HCT116 (cell line): Measurements from ENCODE around the gene GABPB1. TPM values are rescaled to one million over a fixed set of nuclear protein-coding genes. Genes with fewer than 3 reads are reported as not detected.

ENCODE experiments used
- ATAC-seq: fragments of 200-7000 bp; cut with Tn5 transposase; 2 replicates; pipeline ENCODE4 v1.9.1; 2020; ENCODE audit warnings: mild to moderate bottlenecking, moderate library complexity
- BruUV-seq: library from RNA; stranded (reverse); fragments of 400-500 nt; replicated peaks from 2 replicates; lab custom pipeline; 2021; lab: Mats Ljungman, UMichigan
- CTCF ChIA-PET: fragments of 300-600 bp; sonication (Branson Sonifier 250); formaldehyde crosslinking; loops from one replicate; lab custom pipeline; 2021; ENCODE audit warnings: antibody characterized with exemption; lab: Charles Lee
- POLR2A ChIA-PET: fragments of 300-600, 350-600 bp; sonication (Branson Sonifier 250); formaldehyde crosslinking; loops from one replicate; lab custom pipeline; 2021; ENCODE audit warnings: antibody characterized with exemption; lab: Charles Lee
- RAD21 ChIA-PET, 2 experiments: fragments of 300-600 bp; sonication (Branson Sonifier 250); formaldehyde crosslinking; loops; one replicate each; lab custom pipeline; 2023; ENCODE audit warnings: low total read pairs in 2 of 2; ENCODE audit not compliant: uncharacterized antibody in 2 of 2, unreplicated experiment in 2 of 2, low non-redundant PET in 1 of 2; lab: Charles Lee
- DNase-seq: peaks from one replicate; pipeline ENCODE4 v3.0.0-alpha.2; 2010; ENCODE audit warnings: low read depth, low spot score
- H2AFZ ChIP-seq: fragments of 200-600 bp; shearing (Covaris generic), sonication (generic); 2 replicates; pipeline ENCODE4 v1.6.1; 2017; ENCODE audit warnings: low read depth, mixed run types, mixed read lengths, antibody characterized with exemption, low read length; ENCODE audit not compliant: poor library complexity, severe bottlenecking
- H3K27ac ChIP-seq: 2 replicates; pipeline ENCODE4 v1.5.1; 2012; ENCODE audit warnings: low read depth, low read length
- H3K27me3 ChIP-seq: fragments of 200-600 bp; sonication (generic); 2 replicates; pipeline ENCODE4 v1.6.1; 2016; ENCODE audit warnings: mixed run types, low read length, mixed read lengths; ENCODE audit not compliant: insufficient read depth
- H3K36me3 ChIP-seq, 2 experiments: fragments of 200-500 bp in 1 of 2; fragments of 200-600 bp in 1 of 2; sonication (Bioruptor generic) in 1 of 2; sonication (generic) in 1 of 2; 2 replicates each; pipeline versions ENCODE4 v1.5.1 to v1.6.1; 2014 to 2016; ENCODE audit warnings: low read length in 2 of 2, inconsistent platforms in 1 of 2, mixed read lengths in 1 of 2, mixed run types in 1 of 2; ENCODE audit not compliant: insufficient read depth in 2 of 2, control insufficient read depth in 1 of 2
- H3K4me1 ChIP-seq, 2 experiments: fragments of 200-600 bp in 1 of 2; sonication (generic) in 1 of 2; 2 replicates each; pipeline versions ENCODE4 v1.5.1 to v1.6.1; 2012 to 2017; ENCODE audit warnings: low read length in 2 of 2, inconsistent platforms in 1 of 2, mild to moderate bottlenecking in 1 of 2, mixed read lengths in 1 of 2, mixed run types in 1 of 2, moderate library complexity in 1 of 2; ENCODE audit not compliant: insufficient read depth in 2 of 2, control insufficient read depth in 1 of 2
- H3K4me2 ChIP-seq: fragments of 200-600 bp; sonication (generic); 2 replicates; pipeline ENCODE4 v1.6.1; 2017; ENCODE audit warnings: mixed run types, low read length, mixed read lengths
- H3K4me3 ChIP-seq, 2 experiments: fragments of 200-600 bp in 1 of 2; sonication (generic) in 1 of 2; replicated peaks in 1 of 2; 2 replicates each; pipeline ENCODE4 v1.5.1; 2011 to 2016; ENCODE audit warnings: low read length in 2 of 2, control low read depth in 1 of 2, low read depth in 1 of 2, mild to moderate bottlenecking in 1 of 2, mixed read lengths in 1 of 2, mixed run types in 1 of 2
- H3K79me2 ChIP-seq: fragments of 200-600 bp; sonication (generic); 2 replicates; pipeline ENCODE4 v1.6.1; 2017; ENCODE audit warnings: mild to moderate bottlenecking, mixed run types, low read length, moderate library complexity, mixed read lengths; ENCODE audit not compliant: insufficient read depth
- H3K9ac ChIP-seq: fragments of 200-600 bp; sonication (generic); 2 replicates; pipeline ENCODE4 v1.6.1; 2016; ENCODE audit warnings: low read length, mixed read lengths
- H3K9me2 ChIP-seq: fragments of 200-600 bp; sonication (generic), shearing (Covaris generic); 2 replicates; pipeline ENCODE4 v1.6.1; 2017; ENCODE audit warnings: mixed run types, mild to moderate bottlenecking, moderate library complexity; ENCODE audit not compliant: insufficient read depth
- H3K9me3 ChIP-seq, 2 experiments: fragments of 200-500 bp in 1 of 2; fragments of 200-600 bp in 1 of 2; sonication (Bioruptor generic) in 1 of 2; sonication (generic) in 1 of 2; 2 replicates each; pipeline ENCODE4 v1.6.1; 2014 to 2017; ENCODE audit warnings: low read length in 2 of 2, mixed read lengths in 2 of 2, inconsistent platforms in 1 of 2, low read depth in 1 of 2, mild to moderate bottlenecking in 1 of 2, mixed run types in 1 of 2, moderate library complexity in 1 of 2; ENCODE audit not compliant: control insufficient read depth in 1 of 2, insufficient read depth in 1 of 2
- H4K20me1 ChIP-seq: fragments of 200-600 bp; sonication (generic), shearing (Covaris generic); 2 replicates; pipeline ENCODE4 v1.6.1; 2017; ENCODE audit warnings: mixed run types, mild to moderate bottlenecking, moderate library complexity; ENCODE audit not compliant: insufficient read depth
- ELF1 ChIP-seq: IDR thresholded peaks from 2 replicates; pipeline ENCODE4 v1.6.1; 2012; ENCODE audit warnings: low read depth, borderline replicate concordance
- FOSL1 ChIP-seq: IDR thresholded peaks from 2 replicates; pipeline ENCODE4 v1.6.1; 2012; ENCODE audit warnings: low read depth
- RAD21 ChIP-seq: IDR thresholded peaks from 2 replicates; pipeline ENCODE4 v1.6.1; 2012; ENCODE audit warnings: low read depth, mild to moderate bottlenecking
- SRF ChIP-seq: IDR thresholded peaks from 2 replicates; pipeline ENCODE4 v1.6.1; 2012; ENCODE audit warnings: low read depth
- ZFX ChIP-seq: fragments of 450-650 bp; IDR thresholded peaks from 2 replicates; pipeline ENCODE4 v1.6.1; 2017
- intact Hi-C: fragments of 100-400 bp; cut with micrococcal nuclease; formaldehyde crosslinking; loops from 2 replicates; pipeline ENCODE4 v1.10.0; 2022
- total RNA-seq: library from RNA; stranded (reverse); gene quantifications from one replicate; pipeline ENCODE4 v1.2.1, GENCODE V29; 2021; ENCODE audit not compliant: unreplicated experiment
- TF ChIP-seq, protein P1 (sequence below), 3 experiments: fragments of 200-600 bp in 1 of 3; sonication (generic) in 1 of 3; IDR thresholded peaks in 2 of 3; conservative IDR thresholded peaks in 1 of 3; 2 replicates each; pipeline ENCODE4 v1.5.1; 2012 to 2017; ENCODE audit warnings: low read depth in 2 of 3, low read length in 2 of 3, antibody characterized with exemption in 1 of 3, borderline replicate concordance in 1 of 3, control low read depth in 1 of 3, mild to moderate bottlenecking in 1 of 3, mixed read lengths in 1 of 3, mixed run types in 1 of 3, moderate library complexity in 1 of 3; ENCODE audit not compliant: insufficient read depth in 1 of 3
- TF ChIP-seq, protein P2 (sequence below): IDR thresholded peaks from 2 replicates; pipeline ENCODE4 v1.6.1; 2012

GABPB1 gene
- total RNA-seq, 1 experiment from 2014 or later: 20.1 TPM

DNA sequence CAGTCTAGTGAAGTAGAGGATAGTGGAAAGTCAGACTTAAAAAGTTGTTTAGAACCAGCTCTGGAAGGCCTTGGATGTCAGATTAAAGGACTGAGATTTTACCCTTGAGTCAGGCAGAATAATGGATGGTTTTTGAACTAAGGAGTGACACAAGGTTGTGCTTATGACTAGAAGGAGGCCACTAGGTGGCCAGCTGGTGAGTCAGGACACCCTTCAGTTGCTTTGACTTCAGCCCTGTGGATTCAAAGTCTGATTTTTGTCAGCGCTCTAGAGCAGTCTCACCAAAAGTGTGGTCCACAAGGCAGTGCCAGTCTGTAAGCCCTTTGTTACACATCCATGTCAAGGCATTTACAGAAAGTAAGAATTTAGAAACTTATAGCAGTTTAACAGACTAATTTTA, 3.8 kb upstream of the GABPB1 start:
- intact Hi-C loops: loop anchor here (5.0 kb wide), 2 partner anchors 63 to 548 kb away; partner anchors contain the start of genes AP4E1 and USP8
- H3K36me3 ChIP-seq: peaks cover 35 to 39% of the 10 kb centered on the region in 2 experiments
- no peaks in the 10 kb centered on the region for H3K9me2 ChIP-seq
- H4K20me1 ChIP-seq: no peaks in the 10 kb centered on the region
- BruUV-seq: no TSS peak
- H3K27me3 ChIP-seq: no peaks in the 10 kb centered on the region
- ChIA-PET RAD21 (no interaction called here), POLR2A (no interaction called here), CTCF (interaction anchor here (0.6 to 1.0 kb wide), 2 partner anchors 15 to 38 kb away, joined by 3 to 4 read pairs; no protein-coding TSS in a partner anchor)
- H2AFZ ChIP-seq: no peak overlapping the region
- peak; percentile 47 for DNase-seq
- TF ChIP-seq, protein P1, sequence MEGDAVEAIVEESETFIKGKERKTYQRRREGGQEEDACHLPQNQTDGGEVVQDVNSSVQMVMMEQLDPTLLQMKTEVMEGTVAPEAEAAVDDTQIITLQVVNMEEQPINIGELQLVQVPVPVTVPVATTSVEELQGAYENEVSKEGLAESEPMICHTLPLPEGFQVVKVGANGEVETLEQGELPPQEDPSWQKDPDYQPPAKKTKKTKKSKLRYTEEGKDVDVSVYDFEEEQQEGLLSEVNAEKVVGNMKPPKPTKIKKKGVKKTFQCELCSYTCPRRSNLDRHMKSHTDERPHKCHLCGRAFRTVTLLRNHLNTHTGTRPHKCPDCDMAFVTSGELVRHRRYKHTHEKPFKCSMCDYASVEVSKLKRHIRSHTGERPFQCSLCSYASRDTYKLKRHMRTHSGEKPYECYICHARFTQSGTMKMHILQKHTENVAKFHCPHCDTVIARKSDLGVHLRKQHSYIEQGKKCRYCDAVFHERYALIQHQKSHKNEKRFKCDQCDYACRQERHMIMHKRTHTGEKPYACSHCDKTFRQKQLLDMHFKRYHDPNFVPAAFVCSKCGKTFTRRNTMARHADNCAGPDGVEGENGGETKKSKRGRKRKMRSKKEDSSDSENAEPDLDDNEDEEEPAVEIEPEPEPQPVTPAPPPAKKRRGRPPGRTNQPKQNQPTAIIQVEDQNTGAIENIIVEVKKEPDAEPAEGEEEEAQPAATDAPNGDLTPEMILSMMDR (IDR thresholded peaks at IDR 0.05 in 2 of 3, conservative IDR thresholded peaks at IDR 0.05 in 1 of 3; ENCODE audit: borderline replicate concordance in 1 of 3, insufficient read depth in 1 of 3, low read depth in 2 of 3, low read length in 2 of 3): peak in 2 of 3 experiments; percentile 54 to 58; a peak in 4 of 6 replicates
- no peak for TF ChIP-seq ELF1
- peak; percentile 31; the same call in 1 of the 2 replicates for TF ChIP-seq RAD21
- peaks cover 5 to 13% of the 10 kb centered on the region in 2 experiments; a peak in 3 of 4 replicates for H3K4me1 ChIP-seq
- no peak overlapping the region for H3K9ac ChIP-seq
- H3K4me3 ChIP-seq: no peak overlapping the region
- H3K9me3 ChIP-seq: no peaks in the 10 kb centered on the region
- peaks cover 91% of the 10 kb centered on the region for H3K79me2 ChIP-seq
- H3K27ac ChIP-seq: no peak overlapping the region
- peak; percentile 28 for ATAC-seq
- no peak overlapping the region for H3K4me2 ChIP-seq

DNA sequence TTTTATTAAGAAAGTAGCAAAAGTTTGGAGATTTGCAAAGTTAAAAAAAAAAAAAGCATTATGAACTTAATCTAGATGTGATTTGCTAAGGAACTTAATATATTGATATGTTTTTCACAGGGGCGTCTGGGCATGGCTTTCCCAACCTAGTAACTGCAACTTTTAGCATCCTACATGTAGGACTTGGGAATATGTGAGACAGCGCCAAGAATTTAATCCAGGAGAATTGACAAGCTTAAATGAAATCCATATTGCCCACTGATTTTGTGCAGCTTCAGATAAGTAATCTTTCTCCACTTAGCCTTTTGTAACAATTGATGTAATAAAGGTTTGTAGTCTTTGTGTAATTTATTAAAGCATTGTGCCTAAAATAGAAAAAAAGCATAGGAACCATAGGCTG, 982 bp upstream of the GABPB1 start:
- ChIA-PET RAD21 (no interaction called here), POLR2A (interaction anchor here (1.2 to 2.1 kb wide), 3 partner anchors 10 to 68 kb away, joined by 6 to 8 read pairs (median 7); partner anchors contain the start of gene USP8)
- Histone ChIP-seq H4K20me1 (no peaks in the 10 kb centered on the region), H3K9me2 (no peaks in the 10 kb centered on the region), H3K79me2 (peaks cover 91% of the 10 kb centered on the region), H3K4me1 (peaks cover 14 to 20% of the 10 kb centered on the region in 2 experiments), H3K27ac (peak overlapping the region; percentile 99), H3K9ac (peak overlapping the region; percentile 85), H3K36me3 (peaks cover 19% of the 10 kb centered on the region in 2 experiments)
- ATAC-seq: no peak
- intact Hi-C loops: loop anchor here (5.0 kb wide), 2 partner anchors 66 to 551 kb away; partner anchors contain the start of genes AP4E1 and USP8
- DNase-seq: no peak
- no peak for TF ChIP-seq FOSL1
- no peak for TF ChIP-seq SRF
- TF ChIP-seq ZFX: no peak
- TF ChIP-seq, protein P2, sequence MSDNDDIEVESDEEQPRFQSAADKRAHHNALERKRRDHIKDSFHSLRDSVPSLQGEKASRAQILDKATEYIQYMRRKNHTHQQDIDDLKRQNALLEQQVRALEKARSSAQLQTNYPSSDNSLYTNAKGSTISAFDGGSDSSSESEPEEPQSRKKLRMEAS: no peak
- TF ChIP-seq, all 23 proteins: peak for 0
- Histone ChIP-seq H3K4me2 (peak overlapping the region; percentile 81), H3K9me3 (no peaks in the 10 kb centered on the region), H3K4me3 (peak overlapping the region; percentile 63 to 78), H3K27me3 (no peaks in the 10 kb centered on the region), H2AFZ (no peak overlapping the region)
- BruUV-seq: no TSS peak
- CTCF ChIA-PET: interaction anchor here (1.4 kb wide), 1 partner anchor 208 kb away, joined by 5 read pairs; no protein-coding TSS in a partner anchor
